IPS-20b (cell line): ENCODE data around the gene SNX14.

Experiments used
- H3K27ac ChIP-seq: one replicate; pipeline ENCODE4 v1.5.1; 2013; ENCODE audit warnings: low read length
- H3K27me3 ChIP-seq: 2 replicates; pipeline ENCODE4 v1.6.1; 2013; ENCODE audit warnings: mild to moderate bottlenecking, low read length, inconsistent platforms; ENCODE audit not compliant: insufficient read depth
- H3K36me3 ChIP-seq: 2 replicates; pipeline ENCODE4 v1.6.1; 2013; ENCODE audit warnings: low read depth, mild to moderate bottlenecking, inconsistent platforms, low read length, moderate library complexity; ENCODE audit not compliant: insufficient read depth
- H3K4me1 ChIP-seq: 2 replicates; pipeline ENCODE4 v1.6.1; 2013; ENCODE audit warnings: mild to moderate bottlenecking, control low read depth, inconsistent platforms, low read length, moderate library complexity; ENCODE audit not compliant: insufficient read depth
- H3K4me3 ChIP-seq: 2 replicates; pipeline ENCODE4 v1.5.1; 2013; ENCODE audit warnings: mild to moderate bottlenecking, low read length, inconsistent platforms
- H3K9ac ChIP-seq: 2 replicates; pipeline ENCODE4 v1.6.1; 2013; ENCODE audit warnings: low read depth, mild to moderate bottlenecking, inconsistent platforms, low read length, moderate library complexity
- H3K9me3 ChIP-seq: 2 replicates; pipeline ENCODE4 v1.6.1; 2013; ENCODE audit warnings: mild to moderate bottlenecking, low read depth, low read length, inconsistent platforms; ENCODE audit not compliant: insufficient read depth

The SNX14 gene

GRCh38 chr6:85496009-85496579 lies 97.6 kb downstream of the SNX14 start:
- H3K4me1 ChIP-seq: no peaks in the 10 kb centered on the region
- no peaks in the 10 kb centered on the region for H3K27me3 ChIP-seq
- H3K27ac ChIP-seq: no peak overlapping the region
- H3K9me3 ChIP-seq: peaks cover 5% of the 10 kb centered on the region; the same call in 1 of the 2 replicates
- no peaks in the 10 kb centered on the region for H3K36me3 ChIP-seq
- no peak overlapping the region for H3K9ac ChIP-seq
- H3K4me3 ChIP-seq: no peak overlapping the region

- Histone ChIP-seq H3K36me3 (no peaks in the 10 kb centered on the region), H3K27ac (no peak overlapping the region)
Measured at GRCh38 chr6:85494547-85495536, 98.8 kb downstream of the SNX14 start.

GRCh38 chr6:85493389-85493788 lies 100.3 kb downstream of the SNX14 start:
- Histone ChIP-seq H3K9ac (no peak overlapping the region), H3K4me1 (no peaks in the 10 kb centered on the region), H3K36me3 (no peaks in the 10 kb centered on the region), H3K9me3 (peaks cover 5% of the 10 kb centered on the region; the same call in 1 of the 2 replicates), H3K27ac (no peak overlapping the region), H3K27me3 (no peaks in the 10 kb centered on the region), H3K4me3 (no peak overlapping the region)

More at GRCh38 chr6:85494547-85495536, 98.8 kb downstream of the SNX14 start:
- Histone ChIP-seq H3K9me3 (peaks cover 5% of the 10 kb centered on the region; the same call in 1 of the 2 replicates), H3K27me3 (no peaks in the 10 kb centered on the region), H3K4me3 (no peak overlapping the region), H3K4me1 (no peaks in the 10 kb centered on the region), H3K9ac (no peak overlapping the region)

- Histone ChIP-seq H3K27me3 (no peaks in the 10 kb centered on the region), H3K9me3 (no peaks in the 10 kb centered on the region), H3K4me3 (no peak overlapping the region), H3K9ac (no peak overlapping the region), H3K4me1 (no peaks in the 10 kb centered on the region), H3K36me3 (no peaks in the 10 kb centered on the region), H3K27ac (no peak overlapping the region)
Measured at GRCh38 chr6:85490516-85491248, 103.0 kb downstream of the SNX14 start.

- Histone ChIP-seq H3K36me3 (no peaks in the 10 kb centered on the region), H3K4me1 (no peaks in the 10 kb centered on the region), H3K9ac (no peak overlapping the region), H3K27me3 (no peaks in the 10 kb centered on the region), H3K27ac (no peak overlapping the region), H3K9me3 (no peaks in the 10 kb centered on the region), H3K4me3 (no peak overlapping the region)
Measured at GRCh38 chr6:85484948-85485347, 108.7 kb downstream of the SNX14 start.

- Histone ChIP-seq H3K36me3 (no peaks in the 10 kb centered on the region), H3K27me3 (no peaks in the 10 kb centered on the region), H3K4me3 (no peak overlapping the region), H3K27ac (no peak overlapping the region), H3K4me1 (no peaks in the 10 kb centered on the region), H3K9me3 (no peaks in the 10 kb centered on the region), H3K9ac (no peak overlapping the region)
Measured at GRCh38 chr6:85483846-85484245, 109.8 kb downstream of the SNX14 start.

- H3K27me3 ChIP-seq: no peaks in the 10 kb centered on the region
- no peak overlapping the region for H3K4me3 ChIP-seq
- H3K9ac ChIP-seq: no peak overlapping the region
- no peak overlapping the region for H3K27ac ChIP-seq
- H3K36me3 ChIP-seq: no peaks in the 10 kb centered on the region
- H3K9me3 ChIP-seq: no peaks in the 10 kb centered on the region
- H3K4me1 ChIP-seq: no peaks in the 10 kb centered on the region
Measured at GRCh38 chr6:85482905-85483700, 110.6 kb downstream of the SNX14 start.

GRCh38 chr6:85482206-85482904 lies 111.3 kb downstream of the SNX14 start:
- Histone ChIP-seq H3K27ac (no peak overlapping the region), H3K4me1 (no peaks in the 10 kb centered on the region), H3K9ac (no peak overlapping the region), H3K9me3 (no peaks in the 10 kb centered on the region), H3K4me3 (no peak overlapping the region), H3K36me3 (no peaks in the 10 kb centered on the region), H3K27me3 (no peaks in the 10 kb centered on the region)

GRCh38 chr6:85479208-85479607 lies 114.5 kb downstream of the SNX14 start:
- peaks cover 2% of the 10 kb centered on the region; the same call in 1 of the 2 replicates for H3K9me3 ChIP-seq
- H3K9ac ChIP-seq: no peak overlapping the region
- no peaks in the 10 kb centered on the region for H3K27me3 ChIP-seq
- H3K4me3 ChIP-seq: no peak overlapping the region
- H3K36me3 ChIP-seq: no peaks in the 10 kb centered on the region
- H3K4me1 ChIP-seq: no peaks in the 10 kb centered on the region
- H3K27ac ChIP-seq: no peak overlapping the region

- Histone ChIP-seq H3K4me1 (no peaks in the 10 kb centered on the region), H3K27ac (no peak overlapping the region), H3K36me3 (no peaks in the 10 kb centered on the region), H3K9ac (no peak overlapping the region), H3K27me3 (no peaks in the 10 kb centered on the region), H3K9me3 (peaks cover 2% of the 10 kb centered on the region; the same call in 1 of the 2 replicates), H3K4me3 (no peak overlapping the region)
Measured at GRCh38 chr6:85476532-85476931, 117.1 kb downstream of the SNX14 start.
